ENCODE data around the gene ADAM19. TPM values are rescaled to one million over a fixed set of nuclear protein-coding genes. Genes with fewer than 3 reads are reported as not detected.

Gene ADAM19
- polyA plus RNA-seq, 1 of the 3 experiments (the other 2 are of a cell fraction) = 46.9 TPM

DNA sequence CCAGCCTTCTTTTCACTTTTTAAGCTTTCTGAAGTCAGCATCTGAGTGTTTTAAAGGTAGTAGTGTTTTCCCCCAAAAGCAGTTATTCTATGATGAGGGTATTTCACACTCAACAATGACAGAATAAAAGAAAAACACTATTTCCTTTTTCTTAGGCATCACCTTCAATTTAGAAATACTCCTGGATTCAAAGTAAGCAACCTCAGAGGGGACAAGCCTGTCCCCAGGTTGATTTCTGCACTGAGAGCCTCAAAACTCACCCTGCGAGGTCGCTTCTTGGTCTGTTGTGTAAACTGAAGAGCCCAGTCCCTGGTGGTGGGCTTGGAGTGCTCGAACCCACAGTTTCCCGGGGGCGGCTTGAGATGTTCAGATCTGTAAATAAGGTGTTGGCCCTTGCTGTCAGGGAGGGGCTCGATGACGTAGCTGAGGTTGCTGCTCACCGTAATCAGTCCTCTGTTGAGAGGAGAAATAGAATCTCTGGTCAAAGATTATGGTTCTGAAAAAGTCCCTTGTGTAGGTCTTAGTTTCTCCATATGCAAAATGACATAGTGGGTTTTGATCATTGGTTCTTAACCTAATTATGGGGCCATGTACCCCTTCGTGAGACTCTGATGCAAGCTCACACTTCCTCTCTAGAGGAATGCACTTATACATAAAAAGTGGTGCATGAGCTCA is 55.9 kb downstream of the ADAM19 start:
- Histone ChIP-seq H3K27me3 (ENCODE audit: insufficient read depth) (no peaks in the 10 kb centered on the region), H3K4me2 (no peak overlapping the region), H2AFZ (ENCODE audit: low read depth) (no peak overlapping the region), H4K20me1 (ENCODE audit: insufficient read depth) (no peaks in the 10 kb centered on the region; the same call in 1 of the 2 replicates), H3F3A (replicated peaks; ENCODE audit: insufficient read depth) (peaks cover 58% of the 10 kb centered on the region), H3K36me3 (replicated peaks in 1 of 2; ENCODE audit: control insufficient read depth in 1 of 2, insufficient read depth in 2 of 2, low read length in 1 of 2) (peaks cover 6 to 57% of the 10 kb centered on the region in 2 experiments), H3K9me3 (no peaks in the 10 kb centered on the region), H3K79me2 (ENCODE audit: insufficient read depth) (peaks cover 72% of the 10 kb centered on the region), H3K9me2 (no peaks in the 10 kb centered on the region), H3K4me3 (ENCODE audit: low read depth in 2 of 2, low read length in 1 of 2) (no peak overlapping the region), H3K4me1 (ENCODE audit: control insufficient read depth in 1 of 2, insufficient read depth in 2 of 2, low read depth in 1 of 2, low read length in 1 of 2) (peaks cover 22 to 29% of the 10 kb centered on the region in 2 experiments), H3K27ac (ENCODE audit: low read depth in 2 of 2, low read length in 1 of 2) (peak overlapping the region in 1 of 2 experiments; percentile 98; a peak in 1 of 4 replicates), H3K9ac (no peak overlapping the region)
- POLR2A ChIA-PET = no interaction called here
- 96% methylated on average over 7 of the region's 9 CpGs for WGBS (ENCODE audit: low lambda C conversion rate)
- no peak for DNase-seq
- TF ChIP-seq, protein P1, sequence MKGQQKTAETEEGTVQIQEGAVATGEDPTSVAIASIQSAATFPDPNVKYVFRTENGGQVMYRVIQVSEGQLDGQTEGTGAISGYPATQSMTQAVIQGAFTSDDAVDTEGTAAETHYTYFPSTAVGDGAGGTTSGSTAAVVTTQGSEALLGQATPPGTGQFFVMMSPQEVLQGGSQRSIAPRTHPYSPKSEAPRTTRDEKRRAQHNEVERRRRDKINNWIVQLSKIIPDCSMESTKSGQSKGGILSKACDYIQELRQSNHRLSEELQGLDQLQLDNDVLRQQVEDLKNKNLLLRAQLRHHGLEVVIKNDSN (IDR thresholded peaks at IDR 0.05; ENCODE audit: borderline replicate concordance, low read depth) = no peak
- TF ChIP-seq TAF1 (IDR thresholded peaks at IDR 0.05; ENCODE audit: borderline replicate concordance, low read depth, low read length) (no peak), RAD21 (IDR thresholded peaks at IDR 0.05; ENCODE audit: low read length) (no peak), SMC3 (IDR thresholded peaks at IDR 0.05; ENCODE audit: low read depth, low read length) (no peak), RCOR1 (IDR thresholded peaks at IDR 0.05; ENCODE audit: low read length) (no peak), FOXM1 (IDR thresholded peaks at IDR 0.05; ENCODE audit: low read depth) (no peak), RXRA (IDR thresholded peaks at IDR 0.05; ENCODE audit: borderline replicate concordance, low read depth) (no peak), EZH2phosphoT487 (IDR thresholded peaks at IDR 0.05; ENCODE audit: borderline replicate concordance, low read depth) (no peak), EP300 (IDR thresholded peaks at IDR 0.05; ENCODE audit: borderline replicate concordance in 1 of 2, low read depth in 1 of 2, low read length in 1 of 2) (no peak), MXI1 (IDR thresholded peaks at IDR 0.05; ENCODE audit: low read depth, low read length) (no peak), POLR2AphosphoS5 (IDR thresholded peaks at IDR 0.05; ENCODE audit: low read depth, low read length) (no peak)
- TF ChIP-seq, protein P2, sequence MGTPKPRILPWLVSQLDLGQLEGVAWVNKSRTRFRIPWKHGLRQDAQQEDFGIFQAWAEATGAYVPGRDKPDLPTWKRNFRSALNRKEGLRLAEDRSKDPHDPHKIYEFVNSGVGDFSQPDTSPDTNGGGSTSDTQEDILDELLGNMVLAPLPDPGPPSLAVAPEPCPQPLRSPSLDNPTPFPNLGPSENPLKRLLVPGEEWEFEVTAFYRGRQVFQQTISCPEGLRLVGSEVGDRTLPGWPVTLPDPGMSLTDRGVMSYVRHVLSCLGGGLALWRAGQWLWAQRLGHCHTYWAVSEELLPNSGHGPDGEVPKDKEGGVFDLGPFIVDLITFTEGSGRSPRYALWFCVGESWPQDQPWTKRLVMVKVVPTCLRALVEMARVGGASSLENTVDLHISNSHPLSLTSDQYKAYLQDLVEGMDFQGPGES (IDR thresholded peaks at IDR 0.05; ENCODE audit: low read depth, low read length) = no peak
- TF ChIP-seq, protein P3, sequence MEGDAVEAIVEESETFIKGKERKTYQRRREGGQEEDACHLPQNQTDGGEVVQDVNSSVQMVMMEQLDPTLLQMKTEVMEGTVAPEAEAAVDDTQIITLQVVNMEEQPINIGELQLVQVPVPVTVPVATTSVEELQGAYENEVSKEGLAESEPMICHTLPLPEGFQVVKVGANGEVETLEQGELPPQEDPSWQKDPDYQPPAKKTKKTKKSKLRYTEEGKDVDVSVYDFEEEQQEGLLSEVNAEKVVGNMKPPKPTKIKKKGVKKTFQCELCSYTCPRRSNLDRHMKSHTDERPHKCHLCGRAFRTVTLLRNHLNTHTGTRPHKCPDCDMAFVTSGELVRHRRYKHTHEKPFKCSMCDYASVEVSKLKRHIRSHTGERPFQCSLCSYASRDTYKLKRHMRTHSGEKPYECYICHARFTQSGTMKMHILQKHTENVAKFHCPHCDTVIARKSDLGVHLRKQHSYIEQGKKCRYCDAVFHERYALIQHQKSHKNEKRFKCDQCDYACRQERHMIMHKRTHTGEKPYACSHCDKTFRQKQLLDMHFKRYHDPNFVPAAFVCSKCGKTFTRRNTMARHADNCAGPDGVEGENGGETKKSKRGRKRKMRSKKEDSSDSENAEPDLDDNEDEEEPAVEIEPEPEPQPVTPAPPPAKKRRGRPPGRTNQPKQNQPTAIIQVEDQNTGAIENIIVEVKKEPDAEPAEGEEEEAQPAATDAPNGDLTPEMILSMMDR (IDR thresholded peaks at IDR 0.05) = no peak
- TF ChIP-seq, protein P4, sequence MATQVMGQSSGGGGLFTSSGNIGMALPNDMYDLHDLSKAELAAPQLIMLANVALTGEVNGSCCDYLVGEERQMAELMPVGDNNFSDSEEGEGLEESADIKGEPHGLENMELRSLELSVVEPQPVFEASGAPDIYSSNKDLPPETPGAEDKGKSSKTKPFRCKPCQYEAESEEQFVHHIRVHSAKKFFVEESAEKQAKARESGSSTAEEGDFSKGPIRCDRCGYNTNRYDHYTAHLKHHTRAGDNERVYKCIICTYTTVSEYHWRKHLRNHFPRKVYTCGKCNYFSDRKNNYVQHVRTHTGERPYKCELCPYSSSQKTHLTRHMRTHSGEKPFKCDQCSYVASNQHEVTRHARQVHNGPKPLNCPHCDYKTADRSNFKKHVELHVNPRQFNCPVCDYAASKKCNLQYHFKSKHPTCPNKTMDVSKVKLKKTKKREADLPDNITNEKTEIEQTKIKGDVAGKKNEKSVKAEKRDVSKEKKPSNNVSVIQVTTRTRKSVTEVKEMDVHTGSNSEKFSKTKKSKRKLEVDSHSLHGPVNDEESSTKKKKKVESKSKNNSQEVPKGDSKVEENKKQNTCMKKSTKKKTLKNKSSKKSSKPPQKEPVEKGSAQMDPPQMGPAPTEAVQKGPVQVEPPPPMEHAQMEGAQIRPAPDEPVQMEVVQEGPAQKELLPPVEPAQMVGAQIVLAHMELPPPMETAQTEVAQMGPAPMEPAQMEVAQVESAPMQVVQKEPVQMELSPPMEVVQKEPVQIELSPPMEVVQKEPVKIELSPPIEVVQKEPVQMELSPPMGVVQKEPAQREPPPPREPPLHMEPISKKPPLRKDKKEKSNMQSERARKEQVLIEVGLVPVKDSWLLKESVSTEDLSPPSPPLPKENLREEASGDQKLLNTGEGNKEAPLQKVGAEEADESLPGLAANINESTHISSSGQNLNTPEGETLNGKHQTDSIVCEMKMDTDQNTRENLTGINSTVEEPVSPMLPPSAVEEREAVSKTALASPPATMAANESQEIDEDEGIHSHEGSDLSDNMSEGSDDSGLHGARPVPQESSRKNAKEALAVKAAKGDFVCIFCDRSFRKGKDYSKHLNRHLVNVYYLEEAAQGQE (IDR thresholded peaks at IDR 0.05; ENCODE audit: low read depth, low read length) = no peak
- TF ChIP-seq, protein P5, sequence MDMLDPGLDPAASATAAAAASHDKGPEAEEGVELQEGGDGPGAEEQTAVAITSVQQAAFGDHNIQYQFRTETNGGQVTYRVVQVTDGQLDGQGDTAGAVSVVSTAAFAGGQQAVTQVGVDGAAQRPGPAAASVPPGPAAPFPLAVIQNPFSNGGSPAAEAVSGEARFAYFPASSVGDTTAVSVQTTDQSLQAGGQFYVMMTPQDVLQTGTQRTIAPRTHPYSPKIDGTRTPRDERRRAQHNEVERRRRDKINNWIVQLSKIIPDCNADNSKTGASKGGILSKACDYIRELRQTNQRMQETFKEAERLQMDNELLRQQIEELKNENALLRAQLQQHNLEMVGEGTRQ (IDR thresholded peaks at IDR 0.05; ENCODE audit: borderline replicate concordance, low read depth, low read length) = no peak
- CTCF ChIA-PET = no interaction called here

Measured in SK-N-SH (cell line).